Thymus (tissue), 11 donors: ENCODE results near the gene TSPAN9. TPM values are rescaled to one million over a fixed set of nuclear protein-coding genes. Genes with fewer than 3 reads are reported as not detected.

Experiments
- DNase-seq, 9 donors: peaks; one replicate each; pipeline ENCODE4 v3.0.0-alpha.2; 2013; ENCODE audit warnings: low spot score in 9 of 9, low read depth in 6 of 9, missing footprints in 1 of 9
- H3K27ac ChIP-seq, 2 donors: one replicate each; pipeline ENCODE4 v1.5.1; 2013; ENCODE audit warnings: control low read depth in 1 of 2, low read depth in 1 of 2, low read length in 1 of 2, mild to moderate bottlenecking in 1 of 2, moderate library complexity in 1 of 2
- H3K27me3 ChIP-seq, 2 donors: one replicate each; pipeline ENCODE4 v1.5.1; 2013; ENCODE audit warnings: low read length in 1 of 2; ENCODE audit not compliant: control insufficient read depth in 2 of 2, insufficient read depth in 1 of 2
- H3K36me3 ChIP-seq, 2 donors: one replicate each; pipeline ENCODE4 v1.5.1; 2013; ENCODE audit warnings: low read length in 1 of 2, mild to moderate bottlenecking in 1 of 2, moderate library complexity in 1 of 2; ENCODE audit not compliant: control insufficient read depth in 2 of 2, insufficient read depth in 2 of 2
- H3K4me1 ChIP-seq, 2 donors: one replicate each; pipeline ENCODE4 v1.5.1; 2013; ENCODE audit warnings: low read length in 2 of 2; ENCODE audit not compliant: control insufficient read depth in 2 of 2, insufficient read depth in 2 of 2
- H3K4me3 ChIP-seq, 2 donors: one replicate each; pipeline ENCODE4 v1.5.1; 2013; ENCODE audit warnings: low read length in 2 of 2, control low read depth in 1 of 2, mild to moderate bottlenecking in 1 of 2
- H3K9me3 ChIP-seq, 2 donors: one replicate each; pipeline ENCODE4 v1.5.1; 2013; ENCODE audit warnings: low read length in 1 of 2, mild to moderate bottlenecking in 1 of 2; ENCODE audit not compliant: control insufficient read depth in 2 of 2, insufficient read depth in 1 of 2
- WGBS: extraction: QIAGEN DNeasy Blood & Tissue Kit; methylation state at CpG from one replicate; pipeline ENCODE4 v1.1.7; 2013; 5-methylcytosine and 5-hydroxymethylcytosine counted together
- polyA plus RNA-seq: library from polyadenylated mRNA; stranded (reverse); fragments of 200-250 nt; gene quantifications from one replicate; pipeline ENCODE4 v1.2.3, GENCODE V29; 2013
- total RNA-seq: library from RNA; stranded (reverse); fragments of 120-200 nt; gene quantifications from one replicate; pipeline ENCODE4 v1.2.4, GENCODE V29; 2013
- donor health status: healthy.

TSPAN9 gene
- total and polyA plus RNA-seq, 2 donors = 4.9 to 10.2 TPM

- Histone ChIP-seq H3K27me3 (no peaks in the 10 kb centered on the region), H3K36me3 (no peaks in the 10 kb centered on the region), H3K9me3 (no peaks in the 10 kb centered on the region), H3K4me3 (no peak overlapping the region), H3K4me1 (no peaks in the 10 kb centered on the region), H3K27ac (no peak overlapping the region)
- WGBS = 93% methylated on average over 8 of the region's 8 CpGs
- no peak for DNase-seq
Measured at GRCh38 chr12:3259973-3260372, 182.8 kb downstream of the TSPAN9 start.

DNA sequence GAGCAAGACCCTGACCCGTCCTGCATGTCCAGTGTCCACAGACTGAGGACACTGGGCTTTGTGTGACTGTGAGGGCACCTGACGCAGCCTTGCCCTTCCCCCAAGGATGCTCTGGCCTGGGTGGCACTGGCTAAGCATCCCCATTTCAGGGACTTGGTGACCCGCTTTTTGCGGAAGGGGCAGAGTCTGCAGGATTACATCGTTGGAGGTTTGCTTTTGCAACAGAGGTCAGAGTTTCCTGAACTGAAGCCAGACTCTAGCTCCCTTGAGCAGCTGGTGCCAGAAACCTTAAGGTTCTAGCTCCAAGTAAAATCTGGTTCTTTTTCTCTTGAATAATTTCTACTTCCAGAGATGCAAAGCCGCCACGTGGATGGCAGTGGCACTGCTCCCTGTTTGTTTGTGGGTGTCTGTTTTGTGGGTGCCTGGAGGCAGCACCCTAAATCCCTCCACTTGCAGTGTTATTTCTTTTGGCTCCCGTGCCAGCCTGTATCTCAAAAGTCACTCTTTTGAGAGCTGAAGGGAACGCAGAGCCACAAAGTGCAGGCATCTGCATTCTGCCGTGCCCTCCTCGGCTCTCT, 184.7 kb downstream of the TSPAN9 start:
- DNase-seq = no peak
- Histone ChIP-seq H3K27ac (no peak overlapping the region), H3K9me3 (no peaks in the 10 kb centered on the region), H3K4me3 (no peak overlapping the region), H3K36me3 (no peaks in the 10 kb centered on the region), H3K4me1 (no peaks in the 10 kb centered on the region), H3K27me3 (no peaks in the 10 kb centered on the region)
- 84% methylated on average over 11 of the region's 11 CpGs for WGBS

DNA sequence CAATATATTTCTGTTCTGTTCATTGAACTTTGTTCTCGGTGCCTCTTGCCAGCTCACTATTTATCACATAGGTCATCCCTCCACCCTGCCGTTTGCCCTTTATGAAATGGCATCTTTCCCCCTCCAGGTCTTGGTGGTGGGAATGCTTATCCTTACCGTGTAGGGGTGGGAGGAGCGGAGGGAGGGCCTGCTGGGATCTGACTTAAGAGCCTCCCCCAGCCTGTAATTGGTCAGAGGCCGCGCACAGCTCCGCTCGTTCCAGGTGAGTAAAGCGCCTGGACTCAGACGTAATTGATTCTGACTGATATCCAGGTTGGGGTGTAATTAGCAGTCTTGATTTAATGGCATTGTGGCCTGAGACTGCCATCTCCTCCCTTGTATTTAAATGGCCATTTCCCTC, 185.3 kb downstream of the TSPAN9 start:
- H3K36me3 ChIP-seq = no peaks in the 10 kb centered on the region
- no peak overlapping the region for H3K27ac ChIP-seq
- no peaks in the 10 kb centered on the region for H3K27me3 ChIP-seq
- WGBS = 84% methylated on average over 10 of the region's 10 CpGs
- no peaks in the 10 kb centered on the region for H3K9me3 ChIP-seq
- H3K4me3 ChIP-seq = no peak overlapping the region
- DNase-seq = no peak
- H3K4me1 ChIP-seq = no peaks in the 10 kb centered on the region

DNA sequence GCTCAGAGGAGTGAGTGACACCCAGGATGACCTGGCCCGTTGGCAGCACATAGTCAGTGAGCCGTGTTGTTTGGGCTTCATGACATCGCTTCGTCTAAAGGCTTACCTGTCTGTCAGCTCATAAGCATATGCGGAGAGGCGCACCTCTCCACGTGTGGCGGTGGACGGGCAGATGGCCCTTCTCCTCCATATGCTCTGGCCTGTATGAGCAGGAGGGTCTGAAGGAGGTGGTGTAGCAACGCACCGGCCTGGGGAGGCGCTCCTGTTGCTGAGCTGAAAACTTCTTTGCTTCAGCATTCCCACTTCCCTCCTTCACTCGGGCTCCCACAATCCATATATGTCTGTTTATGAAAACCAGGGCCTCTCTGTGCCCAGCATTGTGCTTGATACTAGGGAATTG, 186.1 kb downstream of the TSPAN9 start:
- Histone ChIP-seq H3K27ac (no peak overlapping the region), H3K36me3 (no peaks in the 10 kb centered on the region), H3K9me3 (no peaks in the 10 kb centered on the region), H3K4me3 (no peak overlapping the region), H3K27me3 (no peaks in the 10 kb centered on the region), H3K4me1 (no peaks in the 10 kb centered on the region)
- no peak for DNase-seq
- WGBS = 93% methylated on average over 13 of the region's 13 CpGs

- Histone ChIP-seq H3K27me3 (no peaks in the 10 kb centered on the region), H3K4me3 (no peak overlapping the region), H3K9me3 (no peaks in the 10 kb centered on the region), H3K27ac (no peak overlapping the region), H3K36me3 (no peaks in the 10 kb centered on the region), H3K4me1 (no peaks in the 10 kb centered on the region)
- no peak for DNase-seq
- 89% methylated on average over 35 of the region's 35 CpGs for WGBS
Measured at GRCh38 chr12:3263939-3264922, 187.1 kb downstream of the TSPAN9 start.

- no peak overlapping the region for H3K27ac ChIP-seq
- H3K4me3 ChIP-seq = no peak overlapping the region
- WGBS = 94% methylated on average over 8 of the region's 8 CpGs
- H3K9me3 ChIP-seq = no peaks in the 10 kb centered on the region
- H3K36me3 ChIP-seq = no peaks in the 10 kb centered on the region
- no peaks in the 10 kb centered on the region for H3K27me3 ChIP-seq
- no peaks in the 10 kb centered on the region for H3K4me1 ChIP-seq
- DNase-seq = no peak
Measured at GRCh38 chr12:3265406-3265805, 188.2 kb downstream of the TSPAN9 start.

DNA sequence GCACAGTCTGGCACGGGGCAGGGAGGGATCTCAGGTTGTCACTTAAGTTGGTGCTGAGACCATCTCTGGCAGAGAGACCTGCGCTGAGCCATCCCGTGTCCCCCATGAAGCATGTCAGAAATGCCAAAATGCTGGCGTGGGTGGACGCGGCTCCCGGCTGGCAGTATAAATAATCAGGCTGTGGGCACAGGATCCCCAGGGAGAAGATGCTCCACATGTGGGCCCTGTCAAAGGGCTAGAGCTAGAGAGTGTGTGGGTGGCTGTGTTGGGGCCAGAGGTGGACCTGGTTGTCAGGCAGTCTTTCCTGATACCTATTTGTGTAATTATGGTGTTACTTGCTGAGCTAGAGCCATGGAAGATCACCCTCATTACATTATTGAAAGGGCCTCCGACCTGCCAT, 189.5 kb downstream of the TSPAN9 start:
- no peak for DNase-seq
- WGBS = 88% methylated on average over 8 of the region's 8 CpGs

DNA sequence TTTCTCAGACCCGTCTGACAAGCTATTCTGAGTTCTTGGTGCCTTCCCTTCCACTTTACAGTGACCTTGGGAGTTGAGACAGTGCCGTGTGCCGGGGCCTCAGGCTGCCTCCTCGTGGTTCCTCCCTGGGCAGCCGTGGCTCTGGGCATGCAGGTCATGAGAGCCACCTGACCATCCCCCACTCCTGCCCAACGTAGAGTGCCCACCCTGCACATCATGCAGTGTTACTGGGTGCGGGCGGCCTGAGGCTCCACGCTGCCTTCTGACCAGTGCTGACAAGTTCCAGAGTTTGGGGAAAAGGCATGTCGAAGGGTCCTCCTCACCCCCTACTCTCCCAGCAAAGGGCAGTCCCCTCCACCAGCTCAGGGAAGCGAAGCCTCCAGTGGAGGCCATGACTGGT, 190.5 kb downstream of the TSPAN9 start:
- no peak for DNase-seq
- H3K9me3 ChIP-seq = no peaks in the 10 kb centered on the region

More for the DNA sequence above, 189.5 kb downstream of the TSPAN9 start:
- no peaks in the 10 kb centered on the region for H3K36me3 ChIP-seq
- no peaks in the 10 kb centered on the region for H3K4me1 ChIP-seq
- H3K4me3 ChIP-seq = no peak overlapping the region
- no peak overlapping the region for H3K27ac ChIP-seq
- no peaks in the 10 kb centered on the region for H3K9me3 ChIP-seq
- no peaks in the 10 kb centered on the region for H3K27me3 ChIP-seq

DNA sequence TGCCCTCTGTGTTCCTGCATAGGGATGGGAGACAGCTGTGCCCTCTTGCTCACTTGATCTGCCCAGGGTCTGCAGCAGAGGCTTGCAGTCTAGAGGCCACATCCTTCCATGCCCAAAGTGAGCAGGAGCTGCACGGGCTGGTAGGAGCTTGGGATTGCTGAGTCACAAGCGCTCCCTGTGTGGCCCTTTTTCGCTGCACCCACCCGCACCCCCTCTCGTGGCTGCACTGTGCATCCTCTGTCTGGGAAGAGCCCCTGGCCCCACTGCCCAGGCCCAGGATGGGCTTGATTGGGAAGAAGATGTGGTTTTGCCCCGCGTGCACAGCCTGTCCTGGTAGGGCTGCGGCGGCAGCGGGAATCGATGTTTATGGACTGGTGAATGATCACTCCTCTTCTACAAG, 192.4 kb downstream of the TSPAN9 start:
- Histone ChIP-seq H3K4me3 (no peak overlapping the region), H3K27me3 (peaks cover 0 to 6% of the 10 kb centered on the region in 2 donors), H3K27ac (no peak overlapping the region), H3K4me1 (no peaks in the 10 kb centered on the region), H3K36me3 (no peaks in the 10 kb centered on the region), H3K9me3 (no peaks in the 10 kb centered on the region)
- no peak for DNase-seq
- WGBS = 78% methylated on average over 11 of the region's 11 CpGs

More for the DNA sequence above, 190.5 kb downstream of the TSPAN9 start:
- Histone ChIP-seq H3K4me3 (no peak overlapping the region), H3K27ac (no peak overlapping the region), H3K27me3 (no peaks in the 10 kb centered on the region), H3K4me1 (no peaks in the 10 kb centered on the region), H3K36me3 (no peaks in the 10 kb centered on the region)
- 62% methylated on average over 11 of the region's 11 CpGs for WGBS
